Fibroblast of mammary gland (primary cell): ENCODE measurements around the gene DDX55.

Source experiments
- DNase-seq: peaks from one replicate; pipeline ENCODE4 v3.0.0-alpha.2; 2010; ENCODE audit warnings: low read depth
- H3K4me3 ChIP-seq: 2 replicates; pipeline ENCODE4 v1.5.1; 2011; ENCODE audit warnings: low read depth, mild to moderate bottlenecking, low read length, moderate library complexity; ENCODE audit not compliant: control insufficient read depth
- CTCF ChIP-seq: conservative IDR thresholded peaks from 2 replicates; pipeline ENCODE4 v1.5.1; 2011; ENCODE audit warnings: low read depth, low read length, inconsistent platforms; ENCODE audit not compliant: control insufficient read depth, insufficient read depth

Gene DDX55

GRCh38 chr12:123633379-123634141, 31.7 kb downstream of the DDX55 start, which contains the start of the genes EIF2B1 and GTF2H3:
Gene EIF2B1 (minus strand): TSS chr12:123633686. CDS start chr12:123633557, 129 bp downstream.
Gene GTF2H3 (plus strand): TSS chr12:123633829. CDS start chr12:123633860, 31 bp downstream.
- no peak for TF ChIP-seq CTCF
- DNase-seq, result peak; percentile 94
- peak within 1 kb of the TSS; percentile 99 for H3K4me3 ChIP-seq

GRCh38 chr12:123634142-123634561, 32.3 kb downstream of the DDX55 start:
- no peak for TF ChIP-seq CTCF
- H3K4me3 ChIP-seq, result peak overlapping the region; percentile 99
- DNase-seq, result no peak

- no peak overlapping the region for H3K4me3 ChIP-seq
- no peak for DNase-seq
- TF ChIP-seq CTCF, result no peak
Measured at GRCh38 chr12:123643911-123644310, 42.0 kb downstream of the DDX55 start.

- no peak for DNase-seq
- TF ChIP-seq CTCF, result no peak
- H3K4me3 ChIP-seq, result no peak overlapping the region
Measured at GRCh38 chr12:123645380-123645779, 43.5 kb downstream of the DDX55 start.

GRCh38 chr12:123645878-123646277, 44.0 kb downstream of the DDX55 start:
- DNase-seq, result no peak

GRCh38 chr12:123648401-123648800, 46.5 kb downstream of the DDX55 start:
- H3K4me3 ChIP-seq, result no peak overlapping the region
- DNase-seq, result no peak
- TF ChIP-seq CTCF, result no peak

More at GRCh38 chr12:123645878-123646277, 44.0 kb downstream of the DDX55 start:
- H3K4me3 ChIP-seq, result no peak overlapping the region
- no peak for TF ChIP-seq CTCF
